ENCODE data around the gene SORBS2.

SORBS2 gene

GRCh38 chr4:185741795-185742194, 70.2 kb downstream of the SORBS2 start:
- no peak for DNase-seq (ENCODE audit: low read depth, low spot score)

- DNase-seq (ENCODE audit: low read depth, low spot score), result no peak
These were observed 71.5 kb downstream of the SORBS2 start for GRCh38 chr4:185740471-185740873.

DNA sequence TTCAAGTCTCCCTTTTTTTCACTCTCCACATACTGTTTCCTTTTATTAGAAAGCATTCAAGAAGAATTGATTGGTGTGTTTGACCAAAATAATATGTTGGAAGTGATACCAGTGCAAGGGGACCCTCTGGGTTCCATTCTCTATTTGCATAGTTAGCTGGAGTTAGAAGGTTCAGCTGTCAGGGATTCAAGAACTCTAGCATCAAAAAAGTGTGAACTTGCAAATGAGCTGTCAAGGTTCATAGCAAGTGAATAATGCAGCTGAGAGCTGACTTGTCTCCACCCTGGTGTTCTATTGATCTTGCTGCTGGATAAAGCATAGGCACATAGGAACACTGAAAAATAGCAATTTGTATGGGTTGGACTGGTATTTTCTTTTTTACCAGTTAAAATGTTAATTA, 73.2 kb downstream of the SORBS2 start:
- no peak for DNase-seq (ENCODE audit: low read depth, low spot score)

GRCh38 chr4:185738038-185738552, 73.9 kb downstream of the SORBS2 start:
- no peak for DNase-seq (ENCODE audit: low read depth, low spot score)

DNA sequence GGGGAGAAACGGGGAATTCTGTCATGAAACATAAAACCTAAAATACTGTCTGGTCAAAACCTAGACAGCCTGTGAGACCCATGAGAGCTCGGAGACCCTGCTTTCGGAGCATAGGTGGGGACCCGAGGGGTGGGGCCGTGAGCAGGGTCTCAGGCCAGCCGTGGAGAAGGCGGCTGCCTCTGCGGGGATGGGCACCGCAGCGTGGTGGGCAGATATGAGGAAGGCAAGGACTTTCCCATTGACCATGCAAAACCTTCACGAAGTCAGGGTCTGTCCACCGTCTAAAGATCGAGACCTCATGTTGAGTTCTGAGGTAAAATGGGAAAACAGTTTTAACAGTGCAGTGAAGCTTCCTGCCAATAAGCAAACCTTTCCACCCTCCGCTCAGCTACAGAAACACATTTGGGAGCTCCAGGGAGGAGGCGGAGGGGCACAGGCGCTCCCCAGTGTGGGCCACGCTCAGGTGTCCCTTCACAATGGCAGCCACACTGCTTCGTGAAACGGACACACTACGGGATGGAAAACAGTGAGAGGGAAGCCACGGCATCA, 74.4 kb downstream of the SORBS2 start:
- no peak for DNase-seq (ENCODE audit: low read depth, low spot score)

DNA sequence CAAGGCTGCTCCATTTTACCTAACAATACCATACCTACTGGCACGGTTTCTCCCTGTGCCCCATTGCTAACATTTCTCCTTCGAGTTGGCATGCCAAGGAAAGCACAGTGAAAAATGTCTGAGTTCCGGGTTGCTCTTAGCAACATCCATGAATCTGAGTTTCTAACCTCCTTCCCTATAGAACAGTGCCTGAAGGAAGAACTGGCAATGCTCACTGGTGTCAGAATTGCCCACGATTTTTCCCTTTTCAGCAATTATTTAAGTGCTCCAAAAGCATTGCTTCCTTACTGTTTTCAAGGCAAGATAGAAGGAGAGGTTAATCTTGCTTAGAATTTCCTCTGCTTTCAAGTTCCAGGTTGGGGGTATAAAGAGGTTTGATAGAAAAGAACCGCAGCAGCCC, 75.1 kb downstream of the SORBS2 start:
- no peak for DNase-seq (ENCODE audit: low read depth, low spot score)

- no peak for DNase-seq (ENCODE audit: low read depth, low spot score)
These were observed 76.1 kb downstream of the SORBS2 start for GRCh38 chr4:185735866-185736400.

DNA sequence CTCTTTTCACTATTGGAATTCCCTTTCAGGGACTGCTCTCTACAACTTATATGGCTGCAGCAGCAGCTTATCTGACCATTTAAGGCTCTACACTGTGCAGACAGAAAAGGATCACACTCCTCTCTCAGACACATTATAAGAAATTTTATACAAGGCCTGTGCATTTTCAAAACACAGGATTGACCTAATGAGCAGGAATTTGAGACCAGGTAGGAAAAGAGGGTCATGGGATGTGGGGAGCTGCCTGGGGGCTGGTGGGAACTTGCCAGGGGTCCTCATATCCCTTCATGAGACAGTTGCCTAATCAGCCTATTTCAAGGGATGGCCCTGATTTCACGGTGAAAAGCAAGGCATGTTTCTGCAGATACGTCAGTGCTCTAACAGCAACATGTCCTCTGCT, 77.1 kb downstream of the SORBS2 start:
- no peak for DNase-seq (ENCODE audit: low read depth, low spot score)

DNA sequence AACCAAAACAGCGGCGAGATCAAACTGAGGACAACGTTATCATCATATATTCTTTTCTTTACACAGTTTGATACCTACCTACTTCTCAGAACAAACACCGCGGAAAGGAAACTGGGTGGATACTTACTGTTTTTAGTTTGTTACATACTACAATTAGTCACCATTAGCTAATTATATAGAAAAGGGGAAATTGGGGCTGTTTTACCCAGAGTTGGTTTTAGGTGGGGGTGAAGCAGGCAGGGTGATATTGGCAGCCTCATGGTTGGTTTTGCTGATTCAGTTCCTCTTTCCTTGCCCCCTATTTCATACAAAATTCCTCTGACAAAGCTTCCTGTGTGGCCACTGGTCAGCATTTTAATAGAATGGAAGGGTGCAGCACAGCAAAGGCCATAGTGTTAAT, 77.8 kb downstream of the SORBS2 start:
- no peak for DNase-seq (ENCODE audit: low read depth, low spot score)

DNA sequence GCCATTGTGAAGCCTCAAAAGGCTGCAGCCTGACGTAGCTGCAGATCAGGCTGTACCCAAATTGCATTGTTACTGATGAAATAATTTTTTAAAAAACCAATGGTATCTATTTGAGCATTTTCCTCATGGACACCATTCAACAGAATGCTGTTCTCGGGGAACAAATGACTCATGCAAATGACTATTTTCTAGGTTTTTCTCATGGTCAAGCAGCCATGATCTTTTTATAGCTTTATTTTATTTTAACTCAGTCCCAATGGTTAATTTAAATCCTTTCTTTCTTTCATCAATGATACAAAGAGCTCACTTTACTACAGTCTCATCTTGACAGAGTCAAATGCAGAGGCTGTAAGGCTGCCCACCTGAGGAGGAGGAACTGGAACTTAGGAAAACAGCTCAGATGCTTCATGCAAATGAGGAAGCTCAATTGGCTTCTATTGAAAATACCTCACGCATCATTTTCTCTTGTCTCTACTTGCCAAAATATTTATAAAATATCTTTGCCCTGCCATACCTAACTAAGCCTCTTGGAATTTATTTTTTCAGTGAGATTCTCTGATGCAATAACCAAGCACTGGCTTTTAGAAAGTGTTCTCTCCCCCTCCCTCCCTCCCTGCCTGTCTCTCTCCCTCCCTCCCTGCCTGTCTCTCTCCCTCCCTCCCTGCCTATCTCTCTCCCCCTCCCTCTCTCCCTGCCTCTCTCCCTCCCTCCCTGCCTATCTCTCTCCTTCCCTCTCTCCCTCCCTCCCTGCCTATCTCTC, 81.0 kb downstream of the SORBS2 start:
- no peak for DNase-seq (ENCODE audit: low read depth, low spot score)

DNA sequence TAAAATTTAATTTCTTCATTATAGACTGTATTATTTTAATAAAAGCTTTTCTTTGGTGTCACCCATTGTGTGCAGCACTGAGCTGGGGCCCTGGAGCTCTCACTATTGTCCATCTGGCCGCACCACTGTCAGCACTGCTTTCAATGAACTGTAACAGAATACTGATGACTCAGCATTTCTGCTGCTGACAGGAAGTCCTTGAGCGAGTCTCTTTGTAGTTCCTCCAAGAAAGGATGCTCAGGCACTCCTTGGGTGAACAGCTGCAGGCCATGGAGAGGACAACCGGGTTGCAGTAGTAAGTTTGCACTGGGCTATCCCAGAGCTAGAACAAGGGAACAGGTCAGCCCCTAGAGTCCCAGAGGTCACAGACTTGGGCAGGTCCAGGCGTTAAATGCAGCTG, 81.6 kb downstream of the SORBS2 start:
- DNase-seq (ENCODE audit: low read depth, low spot score), result no peak

GRCh38 chr4:185729391-185729804, 82.6 kb downstream of the SORBS2 start:
- DNase-seq (ENCODE audit: low read depth, low spot score), result no peak

DNA sequence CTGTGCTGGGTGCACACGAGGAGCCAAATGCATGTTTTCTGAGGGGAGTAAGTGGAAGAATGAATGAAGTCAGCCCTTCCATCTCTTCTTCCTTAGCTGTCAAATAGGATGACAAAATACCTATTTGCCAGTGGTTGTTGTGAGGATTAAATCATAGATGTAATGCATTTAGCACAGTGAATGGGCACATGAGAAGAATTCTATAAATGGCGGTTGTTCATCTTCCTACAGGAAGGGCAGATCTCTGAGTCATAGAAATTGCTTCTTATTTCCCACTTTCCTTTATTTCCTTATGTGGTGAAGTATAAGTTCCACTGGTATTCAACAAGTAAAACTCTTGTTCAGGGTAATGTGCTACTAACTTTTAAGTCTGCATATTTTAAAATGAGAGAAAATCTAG, 83.1 kb downstream of the SORBS2 start:
- DNase-seq (ENCODE audit: low read depth, low spot score), result no peak

DNA sequence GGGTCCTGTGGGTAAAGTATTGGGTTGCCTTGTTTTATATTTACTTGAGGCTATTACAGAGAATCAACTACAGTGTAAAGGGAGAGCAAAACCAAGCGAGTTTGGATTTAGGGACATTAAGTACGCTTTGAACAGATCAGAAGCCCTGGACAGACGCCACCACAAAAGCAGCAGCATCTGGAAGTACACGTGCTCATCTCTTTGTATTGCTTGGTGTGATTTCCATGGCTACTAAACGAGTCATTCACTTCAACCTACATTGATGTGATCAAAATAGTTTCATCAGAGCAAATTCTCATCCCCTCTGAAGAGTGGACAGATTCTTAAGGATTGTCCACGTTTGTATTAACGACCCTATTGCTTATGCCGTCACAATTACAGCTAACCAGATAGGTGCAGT, 85.1 kb downstream of the SORBS2 start:
- no peak for DNase-seq (ENCODE audit: low read depth, low spot score)

DNA sequence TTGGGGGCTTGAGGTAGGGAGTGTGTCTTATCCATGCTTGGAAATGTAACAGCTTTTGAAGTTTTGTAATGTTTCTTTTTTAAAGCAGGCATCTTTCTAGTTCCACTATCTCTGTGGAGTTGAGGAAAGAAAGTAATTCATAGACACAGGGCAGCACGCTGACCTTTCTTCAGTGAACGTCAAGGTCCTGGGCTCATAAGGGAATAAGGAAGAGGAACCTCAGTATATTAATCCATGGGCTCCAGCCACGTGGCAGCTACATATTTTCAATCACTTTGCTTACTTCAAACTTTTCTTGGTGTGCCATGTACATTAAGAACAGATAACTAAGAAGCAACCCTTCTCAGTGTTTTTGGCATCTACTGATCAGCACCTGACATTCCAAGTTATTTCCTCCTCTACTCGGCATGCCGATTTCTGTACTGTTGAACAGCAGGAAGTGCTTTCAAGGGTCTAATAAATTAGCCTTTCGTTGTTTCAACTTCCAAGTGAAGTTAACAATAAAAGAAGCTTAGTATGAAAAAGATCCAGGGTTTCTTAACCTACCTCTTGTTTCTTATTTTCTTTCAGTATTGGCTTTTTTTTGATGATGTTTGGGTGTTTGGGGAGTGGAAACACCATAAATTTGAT, 88.2 kb downstream of the SORBS2 start:
- DNase-seq (ENCODE audit: low read depth, low spot score), result no peak

- DNase-seq (ENCODE audit: low read depth, low spot score), result no peak
These were observed 90.0 kb downstream of the SORBS2 start for GRCh38 chr4:185722029-185722316.

DNA sequence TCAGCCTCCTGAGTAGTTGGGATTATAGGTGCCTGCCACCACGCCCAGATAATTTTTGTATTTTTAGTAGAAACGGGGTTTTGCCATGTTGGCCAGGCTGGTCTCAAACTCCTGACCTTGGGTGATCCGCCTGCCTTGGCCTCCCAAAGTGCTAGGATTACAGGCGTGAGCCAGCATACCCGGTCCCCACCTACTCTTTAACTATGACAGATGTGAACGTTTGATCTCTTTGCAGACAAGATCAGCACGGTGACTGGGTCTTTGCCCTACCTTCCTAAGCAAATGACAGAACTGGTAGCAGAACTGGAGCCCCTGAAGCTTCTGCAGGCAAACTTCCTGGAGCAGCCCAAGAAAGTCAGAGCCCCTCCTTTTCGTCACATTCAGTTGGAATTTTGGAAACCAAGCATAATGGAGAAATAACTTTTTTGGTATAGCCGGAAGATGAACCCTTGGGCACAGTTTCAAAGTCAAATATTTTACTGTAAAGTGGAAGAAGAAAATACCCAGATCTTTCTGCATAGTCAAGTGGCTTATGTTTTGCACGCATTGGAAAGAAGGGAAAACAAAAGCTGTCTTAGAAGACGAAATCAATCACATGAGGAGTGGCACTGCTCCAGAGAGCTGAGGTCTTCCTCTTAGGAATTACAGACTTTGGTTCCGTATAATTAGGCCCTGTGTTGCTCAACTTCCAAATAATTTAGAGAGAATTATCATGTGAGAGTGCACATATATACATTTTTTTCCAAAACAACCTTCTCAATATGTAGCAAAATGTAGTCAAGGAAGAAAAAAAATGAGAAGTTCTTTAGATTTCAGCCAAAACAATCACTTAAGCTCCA, 90.6 kb downstream of the SORBS2 start:
- DNase-seq (ENCODE audit: low read depth, low spot score), result no peak

DNA sequence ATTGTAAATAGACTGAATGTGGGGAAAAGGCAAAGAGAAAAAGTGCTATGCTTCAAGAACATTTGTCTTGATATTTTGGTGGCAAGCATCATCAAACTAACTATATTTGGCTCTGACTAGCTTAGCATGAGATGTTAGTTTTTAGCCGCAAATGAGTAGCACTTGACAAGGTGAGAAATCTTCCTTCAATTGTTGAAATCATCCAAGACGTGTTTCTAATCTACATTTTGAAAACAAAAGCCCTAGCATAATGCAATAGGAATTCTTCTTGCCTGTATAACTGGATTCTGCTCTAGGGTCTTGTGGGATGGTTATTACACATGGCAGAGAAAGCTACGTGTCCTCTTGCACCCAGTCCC, 92.5 kb downstream of the SORBS2 start:
- no peak for DNase-seq (ENCODE audit: low read depth, low spot score)

- no peak for DNase-seq (ENCODE audit: low read depth, low spot score)
These were observed 93.2 kb downstream of the SORBS2 start for GRCh38 chr4:185718578-185719499.

DNA sequence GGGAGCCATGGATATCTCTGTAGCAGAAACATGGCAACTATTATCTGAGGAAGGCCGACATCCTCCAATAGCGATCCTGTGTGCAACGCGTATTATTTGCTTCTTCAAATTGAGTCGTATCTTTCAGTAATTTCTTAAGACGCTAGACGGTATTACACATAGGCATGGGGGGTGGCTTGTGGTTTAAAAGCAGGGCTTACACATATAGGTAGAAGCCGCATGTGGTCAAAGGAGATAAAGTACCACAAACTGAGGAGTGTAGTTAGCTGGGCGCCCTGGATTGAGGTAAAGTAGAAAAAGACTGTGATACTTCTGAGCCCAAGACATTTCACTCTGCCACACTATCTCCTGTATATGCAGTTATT, 94.6 kb downstream of the SORBS2 start:
- DNase-seq (ENCODE audit: low read depth, low spot score), result no peak
